IPS-15b (cell line): ENCODE measurements around the gene ZNF354C.

Experiments used
- H3K27me3 ChIP-seq: one replicate; pipeline ENCODE4 v1.6.1; 2013; ENCODE audit warnings: low read length; ENCODE audit not compliant: control insufficient read depth, insufficient read depth
- H3K36me3 ChIP-seq: one replicate; pipeline ENCODE4 v1.6.1; 2013; ENCODE audit warnings: low read length; ENCODE audit not compliant: control insufficient read depth, insufficient read depth
- H3K4me1 ChIP-seq: one replicate; pipeline ENCODE4 v1.6.1; 2013; ENCODE audit warnings: mild to moderate bottlenecking, low read length; ENCODE audit not compliant: control insufficient read depth, insufficient read depth
- H3K4me3 ChIP-seq: one replicate; pipeline ENCODE4 v1.5.1; 2013; ENCODE audit warnings: low read depth, low read length
- H3K9ac ChIP-seq: one replicate; pipeline ENCODE4 v1.6.1; 2013; ENCODE audit warnings: low read depth, mild to moderate bottlenecking, low read length
- H3K9me3 ChIP-seq: one replicate; pipeline ENCODE4 v1.6.1; 2013; ENCODE audit warnings: mild to moderate bottlenecking, low read length; ENCODE audit not compliant: control insufficient read depth, insufficient read depth

ZNF354C gene

GRCh38 chr5:179115845-179116524, 55.8 kb downstream of the ZNF354C start:
- H3K9me3 ChIP-seq, result peaks cover 10% of the 10 kb centered on the region
- H3K27me3 ChIP-seq, result no peaks in the 10 kb centered on the region
- no peak overlapping the region for H3K4me3 ChIP-seq
- no peaks in the 10 kb centered on the region for H3K4me1 ChIP-seq
- H3K36me3 ChIP-seq, result no peaks in the 10 kb centered on the region
- no peak overlapping the region for H3K9ac ChIP-seq

- no peaks in the 10 kb centered on the region for H3K4me1 ChIP-seq
- no peak overlapping the region for H3K4me3 ChIP-seq
- no peaks in the 10 kb centered on the region for H3K27me3 ChIP-seq
- no peak overlapping the region for H3K9ac ChIP-seq
- no peaks in the 10 kb centered on the region for H3K36me3 ChIP-seq
- H3K9me3 ChIP-seq, result peaks cover 5% of the 10 kb centered on the region
These were observed 58.2 kb downstream of the ZNF354C start for GRCh38 chr5:179118338-179118737.

- peaks cover 7% of the 10 kb centered on the region for H3K9me3 ChIP-seq
- no peak overlapping the region for H3K4me3 ChIP-seq
- no peak overlapping the region for H3K9ac ChIP-seq
- H3K4me1 ChIP-seq, result no peaks in the 10 kb centered on the region
- H3K36me3 ChIP-seq, result no peaks in the 10 kb centered on the region
- no peaks in the 10 kb centered on the region for H3K27me3 ChIP-seq
These were observed 58.7 kb downstream of the ZNF354C start for GRCh38 chr5:179118756-179119414.

GRCh38 chr5:179119415-179120170, 59.4 kb downstream of the ZNF354C start:
- H3K27me3 ChIP-seq, result no peaks in the 10 kb centered on the region
- peaks cover 2% of the 10 kb centered on the region for H3K9me3 ChIP-seq
- no peak overlapping the region for H3K4me3 ChIP-seq

GRCh38 chr5:179120421-179120861, 60.3 kb downstream of the ZNF354C start:
- Histone ChIP-seq H3K27me3 (no peaks in the 10 kb centered on the region), H3K4me3 (no peak overlapping the region), H3K9ac (no peak overlapping the region), H3K36me3 (no peaks in the 10 kb centered on the region), H3K9me3 (peaks cover 2% of the 10 kb centered on the region), H3K4me1 (no peaks in the 10 kb centered on the region)

More at GRCh38 chr5:179119415-179120170, 59.4 kb downstream of the ZNF354C start:
- no peaks in the 10 kb centered on the region for H3K36me3 ChIP-seq
- no peaks in the 10 kb centered on the region for H3K4me1 ChIP-seq
- no peak overlapping the region for H3K9ac ChIP-seq

GRCh38 chr5:179120951-179121666, 60.9 kb downstream of the ZNF354C start:
- Histone ChIP-seq H3K4me3 (no peak overlapping the region), H3K9me3 (peaks cover 2% of the 10 kb centered on the region), H3K9ac (no peak overlapping the region), H3K27me3 (no peaks in the 10 kb centered on the region), H3K36me3 (no peaks in the 10 kb centered on the region), H3K4me1 (no peaks in the 10 kb centered on the region)

- H3K27me3 ChIP-seq, result no peaks in the 10 kb centered on the region
- no peaks in the 10 kb centered on the region for H3K36me3 ChIP-seq
- peaks cover 2% of the 10 kb centered on the region for H3K9me3 ChIP-seq
- H3K4me3 ChIP-seq, result no peak overlapping the region
- H3K4me1 ChIP-seq, result no peaks in the 10 kb centered on the region
- H3K9ac ChIP-seq, result no peak overlapping the region
These were observed 61.5 kb downstream of the ZNF354C start for GRCh38 chr5:179121667-179122111.

- Histone ChIP-seq H3K9me3 (peaks cover 2% of the 10 kb centered on the region), H3K27me3 (no peaks in the 10 kb centered on the region), H3K4me3 (no peak overlapping the region), H3K36me3 (no peaks in the 10 kb centered on the region), H3K4me1 (no peaks in the 10 kb centered on the region), H3K9ac (no peak overlapping the region)
These were observed 62.4 kb downstream of the ZNF354C start for GRCh38 chr5:179122411-179123108.

- Histone ChIP-seq H3K9ac (no peak overlapping the region), H3K36me3 (no peaks in the 10 kb centered on the region), H3K27me3 (no peaks in the 10 kb centered on the region), H3K4me3 (no peak overlapping the region), H3K4me1 (no peaks in the 10 kb centered on the region), H3K9me3 (peaks cover 2% of the 10 kb centered on the region)
These were observed 62.9 kb downstream of the ZNF354C start for GRCh38 chr5:179123109-179123426.

- Histone ChIP-seq H3K9ac (no peak overlapping the region), H3K27me3 (no peaks in the 10 kb centered on the region), H3K36me3 (no peaks in the 10 kb centered on the region), H3K9me3 (peaks cover 2% of the 10 kb centered on the region), H3K4me3 (no peak overlapping the region), H3K4me1 (no peaks in the 10 kb centered on the region)
These were observed 63.5 kb downstream of the ZNF354C start for GRCh38 chr5:179123491-179124272.
